Nephron (organoid): ENCODE measurements around the gene EMP1.

ENCODE experiments used
- H3K27ac Mint-ChIP-seq, 3 experiments: 2 replicates each; pipeline ENCODE4 v1.8.0; 2020; ENCODE audit warnings: mixed read lengths in 3 of 3, mild to moderate bottlenecking in 2 of 3, moderate library complexity in 1 of 3
- H3K27me3 Mint-ChIP-seq: 2 replicates; pipeline ENCODE4 v1.8.0; 2021; ENCODE audit warnings: low read depth, mild to moderate bottlenecking, moderate library complexity, mixed read lengths
- H3K36me3 Mint-ChIP-seq: 2 replicates; pipeline ENCODE4 v1.8.0; 2020; ENCODE audit warnings: low read depth, mixed read lengths
- H3K4me1 Mint-ChIP-seq: 2 replicates; pipeline ENCODE4 v1.8.0; 2020; ENCODE audit warnings: mixed read lengths
- H3K4me3 Mint-ChIP-seq, 3 experiments: 2 replicates each; pipeline ENCODE4 v1.8.0; 2020; ENCODE audit warnings: mild to moderate bottlenecking in 3 of 3, mixed read lengths in 3 of 3, moderate library complexity in 2 of 3
- H3K9me3 Mint-ChIP-seq: 2 replicates; pipeline ENCODE4 v1.8.0; 2020; ENCODE audit warnings: mixed read lengths
- TF ChIP-seq, protein P1 (sequence below), 3 experiments: fragments of 200-600 bp; sonication (generic); IDR thresholded peaks; one replicate each; pipeline ENCODE4 v1.5.0; 2021; ENCODE audit warnings: antibody characterized with exemption in 3 of 3; ENCODE audit not compliant: unreplicated experiment in 3 of 3

Gene EMP1

GRCh38 chr12:13152756-13153155 is 43.8 kb upstream of the EMP1 start:
- Mint-ChIP-seq H3K4me1 (peaks cover 35% of the 10 kb centered on the region), H3K36me3 (no peaks in the 10 kb centered on the region), H3K27me3 (peaks cover 3% of the 10 kb centered on the region), H3K27ac (no peak overlapping the region), H3K4me3 (no peak overlapping the region), H3K9me3 (peaks cover 3% of the 10 kb centered on the region)
- TF ChIP-seq, protein P1, sequence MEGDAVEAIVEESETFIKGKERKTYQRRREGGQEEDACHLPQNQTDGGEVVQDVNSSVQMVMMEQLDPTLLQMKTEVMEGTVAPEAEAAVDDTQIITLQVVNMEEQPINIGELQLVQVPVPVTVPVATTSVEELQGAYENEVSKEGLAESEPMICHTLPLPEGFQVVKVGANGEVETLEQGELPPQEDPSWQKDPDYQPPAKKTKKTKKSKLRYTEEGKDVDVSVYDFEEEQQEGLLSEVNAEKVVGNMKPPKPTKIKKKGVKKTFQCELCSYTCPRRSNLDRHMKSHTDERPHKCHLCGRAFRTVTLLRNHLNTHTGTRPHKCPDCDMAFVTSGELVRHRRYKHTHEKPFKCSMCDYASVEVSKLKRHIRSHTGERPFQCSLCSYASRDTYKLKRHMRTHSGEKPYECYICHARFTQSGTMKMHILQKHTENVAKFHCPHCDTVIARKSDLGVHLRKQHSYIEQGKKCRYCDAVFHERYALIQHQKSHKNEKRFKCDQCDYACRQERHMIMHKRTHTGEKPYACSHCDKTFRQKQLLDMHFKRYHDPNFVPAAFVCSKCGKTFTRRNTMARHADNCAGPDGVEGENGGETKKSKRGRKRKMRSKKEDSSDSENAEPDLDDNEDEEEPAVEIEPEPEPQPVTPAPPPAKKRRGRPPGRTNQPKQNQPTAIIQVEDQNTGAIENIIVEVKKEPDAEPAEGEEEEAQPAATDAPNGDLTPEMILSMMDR (IDR thresholded peaks at IDR 0.05; ENCODE audit: unreplicated experiment in 3 of 3): no peak

GRCh38 chr12:13153180-13153579 is 43.3 kb upstream of the EMP1 start:
- peak overlapping the region in 1 of 3 experiments; percentile 27 for H3K27ac Mint-ChIP-seq
- peaks cover 3% of the 10 kb centered on the region for H3K27me3 Mint-ChIP-seq
- H3K36me3 Mint-ChIP-seq: no peaks in the 10 kb centered on the region
- H3K4me3 Mint-ChIP-seq: no peak overlapping the region
- H3K4me1 Mint-ChIP-seq: peaks cover 31% of the 10 kb centered on the region
- TF ChIP-seq, protein P1 (IDR thresholded peaks at IDR 0.05; ENCODE audit: unreplicated experiment in 3 of 3): no peak
- H3K9me3 Mint-ChIP-seq: peaks cover 3% of the 10 kb centered on the region

- TF ChIP-seq, protein P1 (IDR thresholded peaks at IDR 0.05; ENCODE audit: unreplicated experiment in 3 of 3): no peak
- H3K27me3 Mint-ChIP-seq: no peaks in the 10 kb centered on the region
Observed at GRCh38 chr12:13154027-13154538, 42.4 kb upstream of the EMP1 start.

DNA sequence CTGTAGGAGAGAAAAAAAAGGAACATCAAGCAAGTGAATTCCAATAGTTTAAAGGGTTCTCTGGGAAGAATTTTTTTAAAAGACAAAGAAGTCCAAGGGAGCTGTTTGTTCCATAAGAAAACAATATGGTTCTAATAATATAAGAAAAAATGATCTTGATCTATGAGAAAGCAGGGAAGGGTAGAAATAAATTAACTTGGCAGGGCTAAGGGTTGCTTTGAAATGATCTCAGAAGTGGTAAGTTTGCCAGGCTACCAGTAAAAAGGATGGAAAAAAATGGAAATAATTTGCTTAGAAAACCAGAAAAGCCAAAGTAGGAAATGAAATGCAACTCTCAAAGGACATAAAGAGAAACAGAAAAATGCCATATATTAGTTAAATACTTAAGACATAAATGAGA is 41.7 kb upstream of the EMP1 start:
- Mint-ChIP-seq H3K36me3 (no peaks in the 10 kb centered on the region), H3K4me3 (no peak overlapping the region), H3K27me3 (no peaks in the 10 kb centered on the region), H3K9me3 (peaks cover 3% of the 10 kb centered on the region), H3K27ac (peak overlapping the region; percentile 27 to 67 (median 34)), H3K4me1 (peaks cover 15% of the 10 kb centered on the region)
- TF ChIP-seq, protein P1 (IDR thresholded peaks at IDR 0.05; ENCODE audit: unreplicated experiment in 3 of 3): no peak

More at GRCh38 chr12:13154027-13154538, 42.4 kb upstream of the EMP1 start:
- Mint-ChIP-seq H3K27ac (peak overlapping the region; percentile 14 to 67 (median 27)), H3K36me3 (no peaks in the 10 kb centered on the region), H3K9me3 (peaks cover 3% of the 10 kb centered on the region), H3K4me1 (peaks cover 22% of the 10 kb centered on the region), H3K4me3 (no peak overlapping the region)

DNA sequence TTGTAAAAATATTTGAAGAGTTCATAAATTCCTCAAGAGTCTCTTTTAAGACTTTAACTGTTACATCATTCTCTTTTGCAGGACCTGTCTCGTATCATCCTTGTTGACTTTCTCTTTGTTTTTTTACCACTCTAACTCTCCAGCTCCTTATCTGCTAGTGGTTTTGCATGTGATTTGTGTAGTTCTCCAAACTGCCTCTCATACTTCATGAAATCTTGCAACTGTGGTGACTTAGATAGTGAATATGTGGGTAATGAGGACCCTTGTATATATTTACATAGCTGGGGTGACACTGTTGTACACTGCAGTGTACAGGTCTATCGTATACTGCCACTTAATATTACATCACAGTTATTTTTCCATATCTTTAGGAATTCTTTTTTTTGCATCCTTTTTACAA is 40.2 kb upstream of the EMP1 start:
- H3K4me1 Mint-ChIP-seq: peaks cover 15% of the 10 kb centered on the region
- H3K27ac Mint-ChIP-seq: peak overlapping the region in 1 of 3 experiments; percentile 49
- no peaks in the 10 kb centered on the region for H3K9me3 Mint-ChIP-seq
- H3K36me3 Mint-ChIP-seq: no peaks in the 10 kb centered on the region
- TF ChIP-seq, protein P1 (IDR thresholded peaks at IDR 0.05; ENCODE audit: unreplicated experiment in 3 of 3): no peak
- no peak overlapping the region for H3K4me3 Mint-ChIP-seq
- no peaks in the 10 kb centered on the region for H3K27me3 Mint-ChIP-seq

DNA sequence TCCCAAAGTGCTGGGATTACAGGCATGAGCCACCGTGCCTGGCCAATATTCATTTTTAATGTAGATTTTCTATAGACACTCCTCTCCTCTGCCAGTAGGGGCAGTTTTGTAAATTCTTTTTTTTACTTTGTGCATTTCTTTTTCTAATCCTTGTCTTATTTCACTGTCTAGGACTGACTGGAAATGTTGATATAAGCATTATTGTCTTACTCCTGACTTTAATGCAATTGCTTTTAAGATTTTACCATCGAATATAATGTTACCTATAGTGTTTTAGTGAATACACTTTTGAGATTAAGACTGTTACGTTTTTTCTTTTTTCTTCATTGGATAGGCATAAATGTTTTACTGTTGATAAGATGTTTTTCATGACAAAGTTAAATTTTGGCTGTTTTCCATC is 35.4 kb upstream of the EMP1 start:
- Mint-ChIP-seq H3K27me3 (no peaks in the 10 kb centered on the region), H3K27ac (no peak overlapping the region), H3K36me3 (no peaks in the 10 kb centered on the region), H3K4me1 (no peaks in the 10 kb centered on the region), H3K9me3 (no peaks in the 10 kb centered on the region), H3K4me3 (no peak overlapping the region)
- TF ChIP-seq, protein P1 (IDR thresholded peaks at IDR 0.05; ENCODE audit: unreplicated experiment in 3 of 3): peak; percentile 32 to 35 (median 32)
